MM.1S (cell line): ENCODE measurements around the gene SLX9.

Experiments
- EZH2 ChIP-seq: fragments of 300-600 bp; sonication (generic); optimal IDR thresholded peaks from 2 replicates; pipeline ENCODE3; 2017; ENCODE audit warnings: low read depth, mild to moderate bottlenecking, antibody characterized with exemption, low read length, mixed read lengths
- EZH2phosphoT487 ChIP-seq: fragments of 300-600 bp; sonication (generic); IDR thresholded peaks from 2 replicates; pipeline ENCODE4 v1.6.1; 2018; ENCODE audit warnings: antibody characterized with exemption, low read length
- TF ChIP-seq, protein P1 (sequence below): fragments of 300-600 bp; sonication (generic); IDR thresholded peaks from 2 replicates; pipeline ENCODE4 v1.5.1; 2016; ENCODE audit warnings: antibody characterized with exemption, low read length, mixed read lengths

DNA sequence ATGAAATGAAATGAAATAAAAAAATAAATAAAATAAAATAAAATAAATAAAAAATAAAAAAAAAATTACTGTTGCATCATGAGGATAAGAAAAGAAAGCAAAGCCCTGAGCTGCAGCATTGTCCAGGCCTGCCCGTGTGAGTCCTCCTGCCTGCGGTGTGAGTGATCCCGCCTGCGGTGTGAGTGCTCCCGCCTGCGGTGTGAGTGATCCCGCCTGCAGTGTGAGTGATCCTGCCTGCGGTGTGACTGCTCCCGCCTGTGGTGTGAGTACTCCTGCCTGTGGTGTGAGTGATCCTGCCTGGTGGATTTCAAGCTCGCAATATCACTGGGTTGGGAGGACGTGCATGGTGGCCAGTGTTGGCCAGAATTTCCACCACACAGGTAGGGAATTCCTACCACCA is 44.0 kb upstream of the SLX9 start:
- TF ChIP-seq, protein P1, sequence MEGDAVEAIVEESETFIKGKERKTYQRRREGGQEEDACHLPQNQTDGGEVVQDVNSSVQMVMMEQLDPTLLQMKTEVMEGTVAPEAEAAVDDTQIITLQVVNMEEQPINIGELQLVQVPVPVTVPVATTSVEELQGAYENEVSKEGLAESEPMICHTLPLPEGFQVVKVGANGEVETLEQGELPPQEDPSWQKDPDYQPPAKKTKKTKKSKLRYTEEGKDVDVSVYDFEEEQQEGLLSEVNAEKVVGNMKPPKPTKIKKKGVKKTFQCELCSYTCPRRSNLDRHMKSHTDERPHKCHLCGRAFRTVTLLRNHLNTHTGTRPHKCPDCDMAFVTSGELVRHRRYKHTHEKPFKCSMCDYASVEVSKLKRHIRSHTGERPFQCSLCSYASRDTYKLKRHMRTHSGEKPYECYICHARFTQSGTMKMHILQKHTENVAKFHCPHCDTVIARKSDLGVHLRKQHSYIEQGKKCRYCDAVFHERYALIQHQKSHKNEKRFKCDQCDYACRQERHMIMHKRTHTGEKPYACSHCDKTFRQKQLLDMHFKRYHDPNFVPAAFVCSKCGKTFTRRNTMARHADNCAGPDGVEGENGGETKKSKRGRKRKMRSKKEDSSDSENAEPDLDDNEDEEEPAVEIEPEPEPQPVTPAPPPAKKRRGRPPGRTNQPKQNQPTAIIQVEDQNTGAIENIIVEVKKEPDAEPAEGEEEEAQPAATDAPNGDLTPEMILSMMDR: no peak
- TF ChIP-seq EZH2phosphoT487 (no peak), EZH2 (no peak)
